MM.1S (cell line): Measurements from ENCODE around the gene SRSF6.

Experiments
- EZH2phosphoT487 ChIP-seq: fragments of 300-600 bp; sonication (generic); IDR thresholded peaks from 2 replicates; pipeline ENCODE4 v1.6.1; 2018; ENCODE audit warnings: antibody characterized with exemption, low read length
- TF ChIP-seq, protein P1 (sequence below): fragments of 300-600 bp; sonication (generic); IDR thresholded peaks from 2 replicates; pipeline ENCODE4 v1.5.1; 2016; ENCODE audit warnings: antibody characterized with exemption, low read length, mixed read lengths

DNA sequence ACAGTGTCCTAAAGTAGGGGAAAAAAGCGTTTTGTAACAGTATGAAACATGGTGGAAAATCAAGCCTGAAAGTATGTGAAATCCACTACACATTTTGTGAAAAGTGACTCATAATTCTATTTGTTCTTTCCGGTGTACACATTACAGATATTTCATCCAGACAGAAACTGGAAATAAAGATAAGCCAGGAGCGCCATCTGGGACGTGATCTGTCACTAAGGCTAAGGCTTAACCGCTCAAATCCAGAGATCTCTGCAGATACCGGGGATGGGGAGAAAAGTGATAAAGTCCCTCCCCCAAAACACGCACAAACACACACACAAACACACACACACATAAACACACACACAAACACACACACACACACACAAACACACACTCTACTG is 26.6 kb upstream of the SRSF6 start:
- TF ChIP-seq, protein P1, sequence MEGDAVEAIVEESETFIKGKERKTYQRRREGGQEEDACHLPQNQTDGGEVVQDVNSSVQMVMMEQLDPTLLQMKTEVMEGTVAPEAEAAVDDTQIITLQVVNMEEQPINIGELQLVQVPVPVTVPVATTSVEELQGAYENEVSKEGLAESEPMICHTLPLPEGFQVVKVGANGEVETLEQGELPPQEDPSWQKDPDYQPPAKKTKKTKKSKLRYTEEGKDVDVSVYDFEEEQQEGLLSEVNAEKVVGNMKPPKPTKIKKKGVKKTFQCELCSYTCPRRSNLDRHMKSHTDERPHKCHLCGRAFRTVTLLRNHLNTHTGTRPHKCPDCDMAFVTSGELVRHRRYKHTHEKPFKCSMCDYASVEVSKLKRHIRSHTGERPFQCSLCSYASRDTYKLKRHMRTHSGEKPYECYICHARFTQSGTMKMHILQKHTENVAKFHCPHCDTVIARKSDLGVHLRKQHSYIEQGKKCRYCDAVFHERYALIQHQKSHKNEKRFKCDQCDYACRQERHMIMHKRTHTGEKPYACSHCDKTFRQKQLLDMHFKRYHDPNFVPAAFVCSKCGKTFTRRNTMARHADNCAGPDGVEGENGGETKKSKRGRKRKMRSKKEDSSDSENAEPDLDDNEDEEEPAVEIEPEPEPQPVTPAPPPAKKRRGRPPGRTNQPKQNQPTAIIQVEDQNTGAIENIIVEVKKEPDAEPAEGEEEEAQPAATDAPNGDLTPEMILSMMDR, result no peak
- TF ChIP-seq EZH2phosphoT487, result no peak
